ENCODE results near the gene RASGRF2. TPM values are rescaled to one million over a fixed set of nuclear protein-coding genes. Genes with fewer than 3 reads are reported as not detected.

The RASGRF2 gene
- total and polyA plus RNA-seq, 3 experiments from 2014 or later = 11.1 to 13.5 (median 13.4) TPM

DNA sequence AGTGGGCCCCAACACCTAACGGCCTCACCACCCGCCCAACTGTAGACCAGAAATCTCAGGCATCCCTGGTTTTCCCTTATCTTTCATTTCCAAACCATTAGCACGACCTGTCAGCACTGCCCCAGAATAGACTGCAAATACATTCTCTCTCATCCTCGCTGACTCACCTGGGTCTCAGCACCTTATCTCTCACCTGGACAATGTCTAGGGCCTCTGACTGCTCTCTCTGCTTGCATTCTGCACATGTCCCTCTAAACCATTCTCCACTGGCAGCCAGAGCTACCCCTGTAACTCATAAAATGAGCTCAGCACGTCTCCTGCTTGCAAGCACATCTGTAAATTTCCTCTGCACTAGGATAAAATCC lies 285.7 kb downstream of the RASGRF2 start:
- Mint-ChIP-seq H3K4me3 (no peak overlapping the region), H3K9me3 (no peaks in the 10 kb centered on the region), H3K4me1 (no peaks in the 10 kb centered on the region), H3K27me3 (peaks cover 0 to 2% of the 10 kb centered on the region in 2 donors), H3K36me3 (peaks cover 0 to 8% (median 5%) of the 10 kb centered on the region in 3 donors), H3K27ac (peak overlapping the region in 1 of 8 donors; percentile 66)
- no peak for DNase-seq
- Histone ChIP-seq H3K36me3 (ENCODE audit: insufficient read depth, low read length) (no peaks in the 10 kb centered on the region), H3K27me3 (ENCODE audit: insufficient read depth, low read length, poor library complexity, severe bottlenecking) (no peaks in the 10 kb centered on the region), H3K9me3 (ENCODE audit: low read length) (no peaks in the 10 kb centered on the region), H3K27ac (ENCODE audit: low read depth, low read length) (no peak overlapping the region), H3K4me3 (ENCODE audit: low read length) (no peak overlapping the region), H3K4me1 (ENCODE audit: insufficient read depth, low read length) (no peaks in the 10 kb centered on the region)
- CTCF ChIA-PET = interaction anchor here (1.0 kb wide), 1 partner anchor 10 kb away, joined by 4 read pairs; no protein-coding TSS in a partner anchor
- POLR2A ChIA-PET = no interaction called here

DNA sequence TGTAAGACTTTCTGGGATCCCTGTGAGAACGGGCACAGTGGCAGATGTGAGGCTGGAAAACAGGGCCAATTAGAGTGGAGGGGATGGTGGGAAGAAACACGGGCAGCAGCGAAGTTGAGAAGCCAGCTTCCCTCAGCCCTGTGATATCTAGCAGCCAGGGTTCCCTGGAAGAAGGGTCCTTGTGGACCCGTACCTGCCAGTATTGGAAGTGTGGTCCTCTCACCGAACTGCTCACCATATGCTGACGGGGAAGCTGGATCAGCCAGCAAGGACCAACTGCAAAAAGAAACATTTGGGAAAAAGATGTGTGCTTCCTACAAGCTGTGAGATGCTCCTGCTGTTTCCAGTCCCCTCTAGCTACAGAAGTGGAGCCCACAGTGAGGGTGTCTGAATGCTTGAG lies 286.5 kb downstream of the RASGRF2 start:
- Histone ChIP-seq H3K9me3 (ENCODE audit: low read length) (no peaks in the 10 kb centered on the region), H3K4me3 (ENCODE audit: low read length) (no peak overlapping the region), H3K36me3 (ENCODE audit: insufficient read depth, low read length) (no peaks in the 10 kb centered on the region), H3K4me1 (ENCODE audit: insufficient read depth, low read length) (no peaks in the 10 kb centered on the region), H3K27ac (ENCODE audit: low read depth, low read length) (no peak overlapping the region), H3K27me3 (ENCODE audit: insufficient read depth, low read length, poor library complexity, severe bottlenecking) (no peaks in the 10 kb centered on the region)
- Mint-ChIP-seq H3K4me3 (no peak overlapping the region), H3K9me3 (no peaks in the 10 kb centered on the region), H3K27me3 (peaks cover 0 to 2% of the 10 kb centered on the region in 2 donors), H3K4me1 (no peaks in the 10 kb centered on the region), H3K36me3 (peaks cover 2 to 8% (median 7%) of the 10 kb centered on the region in 3 donors), H3K27ac (peak overlapping the region in 1 of 8 donors; percentile 31)
- DNase-seq = no peak
- CTCF ChIA-PET = no interaction called here
- POLR2A ChIA-PET = no interaction called here

- CTCF ChIA-PET = no interaction called here
- no peak overlapping the region for H3K4me3 ChIP-seq (ENCODE audit: low read length)
These were observed 287.3 kb downstream of the RASGRF2 start for GRCh38 chr5:81247441-81247972.

GRCh38 chr5:81249240-81249639 lies 289.1 kb downstream of the RASGRF2 start:
- POLR2A ChIA-PET = no interaction called here
- no peaks in the 10 kb centered on the region for H3K27me3 ChIP-seq (ENCODE audit: insufficient read depth, low read length, poor library complexity, severe bottlenecking)
- DNase-seq = no peak
- no peaks in the 10 kb centered on the region for H3K36me3 ChIP-seq (ENCODE audit: insufficient read depth, low read length)
- Mint-ChIP-seq H3K36me3 (peaks cover 5 to 12% (median 8%) of the 10 kb centered on the region in 3 donors), H3K27ac (no peak overlapping the region), H3K4me3 (no peak overlapping the region), H3K9me3 (no peaks in the 10 kb centered on the region), H3K4me1 (no peaks in the 10 kb centered on the region), H3K27me3 (peaks cover 0 to 2% of the 10 kb centered on the region in 2 donors)
- H3K4me3 ChIP-seq (ENCODE audit: low read length) = no peak overlapping the region
- H3K27ac ChIP-seq (ENCODE audit: low read depth, low read length) = no peak overlapping the region
- no peaks in the 10 kb centered on the region for H3K9me3 ChIP-seq (ENCODE audit: low read length)
- CTCF ChIA-PET = no interaction called here
- no peaks in the 10 kb centered on the region for H3K4me1 ChIP-seq (ENCODE audit: insufficient read depth, low read length)

More at GRCh38 chr5:81247441-81247972, 287.3 kb downstream of the RASGRF2 start:
- Histone ChIP-seq H3K27me3 (ENCODE audit: insufficient read depth, low read length, poor library complexity, severe bottlenecking) (no peaks in the 10 kb centered on the region), H3K27ac (ENCODE audit: low read depth, low read length) (no peak overlapping the region), H3K4me1 (ENCODE audit: insufficient read depth, low read length) (no peaks in the 10 kb centered on the region), H3K9me3 (ENCODE audit: low read length) (no peaks in the 10 kb centered on the region), H3K36me3 (ENCODE audit: insufficient read depth, low read length) (no peaks in the 10 kb centered on the region)
- Mint-ChIP-seq H3K4me1 (no peaks in the 10 kb centered on the region), H3K36me3 (peaks cover 2 to 8% (median 7%) of the 10 kb centered on the region in 3 donors), H3K27me3 (peaks cover 0 to 2% of the 10 kb centered on the region in 2 donors), H3K9me3 (no peaks in the 10 kb centered on the region), H3K27ac (no peak overlapping the region), H3K4me3 (no peak overlapping the region)
- POLR2A ChIA-PET = no interaction called here
- no peak for DNase-seq

DNA sequence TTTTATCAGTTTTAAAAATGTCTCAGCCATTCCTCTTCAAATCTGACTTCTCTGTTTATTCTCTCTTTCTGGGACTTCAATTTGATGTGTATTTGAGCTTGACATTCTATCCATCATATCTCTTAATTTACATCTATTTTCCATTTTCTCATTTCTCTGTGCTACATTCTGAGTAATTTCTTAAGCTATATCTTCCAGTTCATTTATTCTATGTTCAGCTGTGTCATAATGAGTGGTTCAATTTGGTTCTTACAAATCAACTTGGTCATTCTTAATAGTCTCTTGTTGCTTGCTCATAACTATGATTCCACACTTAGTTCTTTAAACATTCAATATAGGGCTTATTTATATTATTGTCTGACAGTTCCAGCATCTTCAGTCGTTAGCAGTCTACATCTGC lies 289.8 kb downstream of the RASGRF2 start:
- POLR2A ChIA-PET = no interaction called here
- H3K9me3 ChIP-seq (ENCODE audit: low read length) = no peaks in the 10 kb centered on the region
- H3K4me1 Mint-ChIP-seq = no peaks in the 10 kb centered on the region
- CTCF ChIA-PET = no interaction called here
- no peak overlapping the region for H3K4me3 ChIP-seq (ENCODE audit: low read length)
- H3K36me3 ChIP-seq (ENCODE audit: insufficient read depth, low read length) = no peaks in the 10 kb centered on the region
- peaks cover 0 to 2% of the 10 kb centered on the region in 2 donors for H3K27me3 Mint-ChIP-seq
- no peak for DNase-seq
- no peaks in the 10 kb centered on the region for H3K4me1 ChIP-seq (ENCODE audit: insufficient read depth, low read length)
- H3K27ac ChIP-seq (ENCODE audit: low read depth, low read length) = no peak overlapping the region
- H3K9me3 Mint-ChIP-seq = no peaks in the 10 kb centered on the region
- no peak overlapping the region for H3K27ac Mint-ChIP-seq
- peaks cover 5 to 12% (median 8%) of the 10 kb centered on the region in 3 donors for H3K36me3 Mint-ChIP-seq
- no peaks in the 10 kb centered on the region for H3K27me3 ChIP-seq (ENCODE audit: insufficient read depth, low read length, poor library complexity, severe bottlenecking)
- H3K4me3 Mint-ChIP-seq = no peak overlapping the region

GRCh38 chr5:81251922-81252321 lies 291.8 kb downstream of the RASGRF2 start:
- Histone ChIP-seq H3K27me3 (ENCODE audit: insufficient read depth, low read length, poor library complexity, severe bottlenecking) (no peaks in the 10 kb centered on the region), H3K27ac (ENCODE audit: low read depth, low read length) (no peak overlapping the region), H3K4me1 (ENCODE audit: insufficient read depth, low read length) (no peaks in the 10 kb centered on the region), H3K9me3 (ENCODE audit: low read length) (no peaks in the 10 kb centered on the region), H3K36me3 (ENCODE audit: insufficient read depth, low read length) (no peaks in the 10 kb centered on the region), H3K4me3 (ENCODE audit: low read length) (no peak overlapping the region)
- no peaks in the 10 kb centered on the region for H3K4me1 Mint-ChIP-seq
- peaks cover 7 to 13% (median 12%) of the 10 kb centered on the region in 3 donors for H3K36me3 Mint-ChIP-seq
- DNase-seq = no peak
- H3K27me3 Mint-ChIP-seq = no peaks in the 10 kb centered on the region
- POLR2A ChIA-PET = no interaction called here
- CTCF ChIA-PET = no interaction called here
- no peaks in the 10 kb centered on the region for H3K9me3 Mint-ChIP-seq
- no peak overlapping the region for H3K4me3 Mint-ChIP-seq
- no peak overlapping the region for H3K27ac Mint-ChIP-seq

DNA sequence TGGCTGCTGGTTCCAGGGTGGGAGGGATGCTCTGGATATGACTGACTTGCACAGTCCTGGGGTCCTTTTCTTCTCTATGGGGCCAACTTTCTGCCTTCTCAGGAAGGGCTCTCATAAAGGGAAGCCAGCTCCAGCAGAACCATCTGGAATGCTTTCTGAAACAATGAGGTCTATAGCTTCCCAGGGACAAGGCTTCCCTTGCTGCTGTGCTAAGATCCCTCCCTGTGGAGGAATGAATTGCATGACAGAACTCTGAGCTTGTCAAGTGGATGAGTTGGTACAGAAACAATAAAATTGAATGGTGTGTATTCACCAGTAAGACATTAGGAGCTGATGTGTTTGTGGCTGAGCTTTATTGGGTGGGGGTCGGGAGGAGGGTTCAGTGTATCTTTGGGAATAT lies 292.7 kb downstream of the RASGRF2 start:
- no peaks in the 10 kb centered on the region for H3K9me3 Mint-ChIP-seq
- no peaks in the 10 kb centered on the region for H3K27me3 Mint-ChIP-seq
- DNase-seq = no peak
- Histone ChIP-seq H3K4me1 (ENCODE audit: insufficient read depth, low read length) (no peaks in the 10 kb centered on the region), H3K27me3 (ENCODE audit: insufficient read depth, low read length, poor library complexity, severe bottlenecking) (no peaks in the 10 kb centered on the region), H3K36me3 (ENCODE audit: insufficient read depth, low read length) (no peaks in the 10 kb centered on the region), H3K4me3 (ENCODE audit: low read length) (no peak overlapping the region), H3K27ac (ENCODE audit: low read depth, low read length) (no peak overlapping the region), H3K9me3 (ENCODE audit: low read length) (no peaks in the 10 kb centered on the region)
- no peaks in the 10 kb centered on the region for H3K4me1 Mint-ChIP-seq
- peaks cover 7 to 18% (median 16%) of the 10 kb centered on the region in 3 donors for H3K36me3 Mint-ChIP-seq
- H3K4me3 Mint-ChIP-seq = no peak overlapping the region
- POLR2A ChIA-PET = no interaction called here
- CTCF ChIA-PET = no interaction called here
- H3K27ac Mint-ChIP-seq = no peak overlapping the region

GRCh38 chr5:81253875-81254274 lies 293.7 kb downstream of the RASGRF2 start:
- Histone ChIP-seq H3K36me3 (ENCODE audit: insufficient read depth, low read length) (no peaks in the 10 kb centered on the region), H3K27ac (ENCODE audit: low read depth, low read length) (no peak overlapping the region), H3K27me3 (ENCODE audit: insufficient read depth, low read length, poor library complexity, severe bottlenecking) (no peaks in the 10 kb centered on the region), H3K4me3 (ENCODE audit: low read length) (no peak overlapping the region), H3K4me1 (ENCODE audit: insufficient read depth, low read length) (no peaks in the 10 kb centered on the region), H3K9me3 (ENCODE audit: low read length) (no peaks in the 10 kb centered on the region)
- H3K9me3 Mint-ChIP-seq = no peaks in the 10 kb centered on the region
- POLR2A ChIA-PET = no interaction called here
- peaks cover 7 to 21% (median 18%) of the 10 kb centered on the region in 3 donors for H3K36me3 Mint-ChIP-seq
- H3K27ac Mint-ChIP-seq = no peak overlapping the region
- CTCF ChIA-PET = no interaction called here
- no peak overlapping the region for H3K4me3 Mint-ChIP-seq
- H3K27me3 Mint-ChIP-seq = no peaks in the 10 kb centered on the region
- H3K4me1 Mint-ChIP-seq = no peaks in the 10 kb centered on the region
- no peak for DNase-seq

All from CD8-positive, alpha-beta memory T cell (primary cell).